Common myeloid progenitor, CD34-positive (primary cell): ENCODE measurements around the gene IL19.

Experiments used
- CTCF ChIA-PET: fragments of 350-600 bp; sonication (Branson Sonifier 250); formaldehyde crosslinking; loops from one replicate; lab custom pipeline; 2021; ENCODE audit warnings: antibody characterized with exemption; lab: Charles Lee
- POLR2A ChIA-PET: fragments of 350-600 bp; sonication (Branson Sonifier 250); formaldehyde crosslinking; loops from one replicate; lab custom pipeline; 2021; ENCODE audit warnings: antibody characterized with exemption; lab: Charles Lee
- DNase-seq, 3 donors: peaks; one replicate each; pipeline versions ENCODE4 v3.0.0 to v3.0.0-alpha.2; 2013
- H3K27ac ChIP-seq, 2 experiments: 1 replicate in 1 of 2; 2 replicates in 1 of 2; pipeline ENCODE4 v1.7.0; 2013; ENCODE audit warnings: inconsistent platforms in 2 of 2, low read length in 2 of 2, mild to moderate bottlenecking in 2 of 2, low read depth in 1 of 2, moderate library complexity in 1 of 2; ENCODE audit not compliant: severe bottlenecking in 2 of 2, insufficient read depth in 1 of 2, poor library complexity in 1 of 2
- H3K27me3 ChIP-seq, 5 experiments: replicated peaks in 2 of 5; 1 replicate in 3 of 5; 2 replicates in 2 of 5; pipeline versions ENCODE4 v1.6.1 to v1.7.0; 2013; ENCODE audit warnings: low read length in 4 of 5, mild to moderate bottlenecking in 2 of 5, moderate library complexity in 2 of 5, inconsistent platforms in 1 of 5; ENCODE audit not compliant: insufficient read depth in 5 of 5, control insufficient read depth in 4 of 5
- H3K36me3 ChIP-seq, 4 experiments: 1 replicate in 2 of 4; 2 replicates in 2 of 4; pipeline versions ENCODE4 v1.6.1 to v1.7.0; 2013; ENCODE audit warnings: low read length in 3 of 4, control low read depth in 1 of 4, mild to moderate bottlenecking in 1 of 4; ENCODE audit not compliant: control insufficient read depth in 4 of 4, insufficient read depth in 4 of 4
- H3K4me1 ChIP-seq, 4 experiments: 1 replicate in 3 of 4; 2 replicates in 1 of 4; pipeline versions ENCODE4 v1.6.1 to v1.7.1; 2013; ENCODE audit warnings: low read length in 3 of 4, mild to moderate bottlenecking in 3 of 4, control low read depth in 1 of 4, inconsistent platforms in 1 of 4, moderate library complexity in 1 of 4; ENCODE audit not compliant: control insufficient read depth in 4 of 4, insufficient read depth in 4 of 4; ENCODE audit errors: control extremely low read depth in 1 of 4
- H3K4me3 ChIP-seq, 7 experiments: 1 replicate in 4 of 7; 2 replicates in 3 of 7; pipeline versions ENCODE4 v1.5.1 to v1.7.0; 2013; ENCODE audit warnings: mild to moderate bottlenecking in 7 of 7, low read length in 6 of 7, moderate library complexity in 6 of 7, inconsistent platforms in 2 of 7, low read depth in 2 of 7, control low read depth in 1 of 7; ENCODE audit not compliant: insufficient read depth in 4 of 7, control insufficient read depth in 1 of 7; ENCODE audit errors: extremely low read depth in 1 of 7
- H3K9me3 ChIP-seq, 5 experiments: 1 replicate in 4 of 5; 2 replicates in 1 of 5; pipeline versions ENCODE4 v1.6.1 to v1.7.1; 2013; ENCODE audit warnings: low read length in 4 of 5, mild to moderate bottlenecking in 2 of 5, inconsistent platforms in 1 of 5, low read depth in 1 of 5, moderate library complexity in 1 of 5; ENCODE audit not compliant: control insufficient read depth in 4 of 5, insufficient read depth in 2 of 5; ENCODE audit errors: control extremely low read depth in 1 of 5
- WGBS: methylation state at CpG from one replicate; pipeline ENCODE4 v1.1.5; 2013; ENCODE audit not compliant: insufficient coverage; 5-methylcytosine and 5-hydroxymethylcytosine counted together

Gene IL19

GRCh38 chr1:206890125-206891060, 119.8 kb downstream of the IL19 start:
- WGBS, result 51% methylated on average over 12 of the region's 15 CpGs
- Histone ChIP-seq H3K27me3 (no peaks in the 10 kb centered on the region), H3K36me3 (no peaks in the 10 kb centered on the region), H3K4me1 (peaks cover 0 to 9% (median 2%) of the 10 kb centered on the region in 4 experiments), H3K9me3 (no peaks in the 10 kb centered on the region), H3K4me3 (peak overlapping the region in 1 of 7 experiments; percentile 4), H3K27ac (no peak overlapping the region)
- CTCF ChIA-PET, result interaction anchor here (0.8 to 2.8 kb wide), 4 partner anchors 10 to 23 kb away, joined by 3 to 12 read pairs (median 4); no protein-coding TSS in a partner anchor
- peak; percentile 38 to 69 (median 46) for DNase-seq
- POLR2A ChIA-PET, result no interaction called here

GRCh38 chr1:206891412-206891811, 120.8 kb downstream of the IL19 start:
- Histone ChIP-seq H3K36me3 (no peaks in the 10 kb centered on the region), H3K27me3 (no peaks in the 10 kb centered on the region), H3K4me1 (peaks cover 0 to 9% (median 2%) of the 10 kb centered on the region in 4 experiments), H3K9me3 (no peaks in the 10 kb centered on the region), H3K27ac (no peak overlapping the region), H3K4me3 (no peak overlapping the region)
- WGBS, result 100% methylated on average over 1 of the region's 1 CpG
- ChIA-PET POLR2A (no interaction called here), CTCF (interaction anchor here (0.8 to 2.8 kb wide), 2 partner anchors 15 to 22 kb away, joined by 3 to 12 read pairs; no protein-coding TSS in a partner anchor)
- no peak for DNase-seq
